Neutrophil (primary cell): ENCODE results near the gene SUMO2.
A peak's percentile ranks its signal among the peaks of the same experiment; 100 is the strongest.
"Not testable (repeated sequence)": the region's sequence is repeated elsewhere in the genome, so short reads cannot be mapped to it uniquely, and the experiment has no call there.

Source experiments
- H3K27ac ChIP-seq: fragments of 200-600 bp; sonication (generic); 2 replicates; pipeline ENCODE4 v1.5.1; 2016; ENCODE audit warnings: mild to moderate bottlenecking, moderate library complexity
- H3K27me3 ChIP-seq: fragments of 200-600 bp; sonication (generic); 2 replicates; pipeline ENCODE4 v1.6.0; 2016; ENCODE audit warnings: mild to moderate bottlenecking
- H3K36me3 ChIP-seq: fragments of 200-600 bp; sonication (generic); 2 replicates; pipeline ENCODE4 v1.5.1; 2017
- H3K4me1 ChIP-seq, 2 experiments: fragments of 200-600 bp in 1 of 2; sonication (generic) in 1 of 2; 1 replicate in 1 of 2; 2 replicates in 1 of 2; pipeline versions ENCODE4 v1.5.1 to v1.6.1; 2013 to 2016; ENCODE audit warnings: low read depth in 1 of 2, low read length in 1 of 2, mild to moderate bottlenecking in 1 of 2, moderate library complexity in 1 of 2; ENCODE audit not compliant: control insufficient read depth in 1 of 2, insufficient read depth in 1 of 2
- H3K4me3 ChIP-seq, 2 experiments: fragments of 200-600 bp in 1 of 2; sonication (generic) in 1 of 2; 1 replicate in 1 of 2; 2 replicates in 1 of 2; pipeline ENCODE4 v1.5.1; 2013 to 2016; ENCODE audit warnings: low read depth in 1 of 2, low read length in 1 of 2, mild to moderate bottlenecking in 1 of 2, moderate library complexity in 1 of 2
- H3K9me3 ChIP-seq: fragments of 200-600 bp; sonication (generic); 2 replicates; pipeline ENCODE4 v1.5.1; 2016
- TF ChIP-seq, protein P1 (sequence below): fragments of 200-600 bp; sonication (generic); IDR thresholded peaks from 2 replicates; pipeline ENCODE4 v1.5.1; 2016; ENCODE audit warnings: antibody characterized with exemption

SUMO2 gene

DNA sequence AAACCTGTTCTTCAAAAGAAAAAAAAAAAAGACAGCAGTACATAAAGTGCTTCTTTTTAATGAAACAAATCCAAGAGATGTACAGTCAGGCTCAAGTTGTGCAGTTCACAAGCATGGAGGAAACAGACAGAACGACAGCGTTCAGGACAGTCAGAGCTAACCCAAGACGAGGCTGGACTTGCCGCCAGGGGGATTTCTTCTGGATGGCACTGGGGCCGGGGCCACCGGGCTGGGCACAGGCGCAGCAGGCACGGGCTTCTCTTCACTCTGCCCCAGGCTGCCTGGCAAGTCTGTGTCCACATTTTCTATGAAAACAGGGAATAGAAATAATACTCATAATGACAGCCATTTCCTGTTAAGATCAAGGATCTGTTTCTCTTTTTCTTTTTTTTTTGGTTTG is 46.8 kb downstream of the SUMO2 start:
- Histone ChIP-seq H3K27ac (no peak overlapping the region), H3K4me3 (no peak overlapping the region), H3K27me3 (no peaks in the 10 kb centered on the region), H3K4me1 (peaks cover 14 to 20% of the 10 kb centered on the region in 2 experiments), H3K36me3 (peaks cover 47% of the 10 kb centered on the region), H3K9me3 (no peaks in the 10 kb centered on the region)
- TF ChIP-seq, protein P1, sequence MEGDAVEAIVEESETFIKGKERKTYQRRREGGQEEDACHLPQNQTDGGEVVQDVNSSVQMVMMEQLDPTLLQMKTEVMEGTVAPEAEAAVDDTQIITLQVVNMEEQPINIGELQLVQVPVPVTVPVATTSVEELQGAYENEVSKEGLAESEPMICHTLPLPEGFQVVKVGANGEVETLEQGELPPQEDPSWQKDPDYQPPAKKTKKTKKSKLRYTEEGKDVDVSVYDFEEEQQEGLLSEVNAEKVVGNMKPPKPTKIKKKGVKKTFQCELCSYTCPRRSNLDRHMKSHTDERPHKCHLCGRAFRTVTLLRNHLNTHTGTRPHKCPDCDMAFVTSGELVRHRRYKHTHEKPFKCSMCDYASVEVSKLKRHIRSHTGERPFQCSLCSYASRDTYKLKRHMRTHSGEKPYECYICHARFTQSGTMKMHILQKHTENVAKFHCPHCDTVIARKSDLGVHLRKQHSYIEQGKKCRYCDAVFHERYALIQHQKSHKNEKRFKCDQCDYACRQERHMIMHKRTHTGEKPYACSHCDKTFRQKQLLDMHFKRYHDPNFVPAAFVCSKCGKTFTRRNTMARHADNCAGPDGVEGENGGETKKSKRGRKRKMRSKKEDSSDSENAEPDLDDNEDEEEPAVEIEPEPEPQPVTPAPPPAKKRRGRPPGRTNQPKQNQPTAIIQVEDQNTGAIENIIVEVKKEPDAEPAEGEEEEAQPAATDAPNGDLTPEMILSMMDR, result no peak

DNA sequence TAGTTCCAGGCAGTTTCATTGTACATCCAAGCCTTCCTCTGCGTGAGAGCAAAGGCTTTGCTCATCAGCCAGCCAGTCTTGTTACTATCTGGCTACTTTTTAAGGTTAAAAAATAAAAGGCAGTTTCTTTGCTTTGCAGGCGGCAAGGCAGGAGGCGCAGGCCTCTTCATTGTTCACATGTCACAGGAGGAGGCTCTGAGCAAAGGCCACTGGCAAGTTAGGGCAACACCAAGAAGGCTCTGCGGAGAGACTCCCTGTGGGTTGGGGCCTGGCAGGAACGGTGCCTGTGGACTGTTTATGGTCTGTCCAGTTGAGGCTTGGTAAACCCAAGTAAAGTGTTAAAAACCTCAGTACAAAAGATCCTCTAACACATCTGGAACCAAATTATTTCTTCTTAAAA is 47.3 kb downstream of the SUMO2 start:
- no peak overlapping the region for H3K27ac ChIP-seq
- TF ChIP-seq, protein P1, result no peak
- H3K36me3 ChIP-seq, result peaks cover 44% of the 10 kb centered on the region

DNA sequence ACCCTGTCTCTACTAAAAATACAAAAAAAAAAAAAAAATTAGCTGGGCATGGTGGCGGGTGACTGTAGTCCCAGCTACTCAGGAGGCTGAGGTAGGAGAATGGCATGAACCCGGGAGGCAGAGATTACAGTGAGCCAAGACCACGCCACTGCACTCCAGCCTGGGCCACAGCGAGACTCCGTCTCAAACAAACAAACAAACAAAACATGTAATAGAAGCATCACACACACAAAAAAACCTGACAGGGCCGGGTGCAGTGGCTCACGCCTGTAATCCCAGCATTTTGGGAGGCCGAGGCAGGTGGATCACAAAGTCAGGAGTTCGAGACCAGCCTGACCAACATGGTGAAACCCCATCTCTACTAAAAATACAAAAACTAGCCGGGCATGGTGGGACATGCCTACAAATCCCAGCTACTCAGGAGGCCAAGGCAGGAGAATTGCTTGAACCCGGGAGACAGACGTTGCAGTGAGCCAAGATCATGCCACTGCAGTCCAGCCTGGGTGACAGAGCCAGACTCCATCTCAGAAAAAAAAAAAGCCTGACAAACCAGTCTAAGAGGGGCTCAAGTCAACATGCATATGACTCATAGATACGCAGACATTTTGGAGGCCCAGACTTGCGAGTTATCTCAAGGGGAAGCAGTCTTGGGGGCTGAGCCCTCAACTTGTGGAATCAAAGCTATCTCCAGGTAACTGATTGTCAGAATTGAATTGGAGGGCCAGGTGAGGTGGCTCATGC is 49.0 kb downstream of the SUMO2 start:
- H3K9me3 ChIP-seq, H3K27ac ChIP-seq, H3K27me3 ChIP-seq, H3K4me3 ChIP-seq: not testable (repeated sequence)
- H3K36me3 ChIP-seq, result peaks cover 42% of the 10 kb centered on the region
- peaks cover 18 to 26% of the 10 kb centered on the region in 2 experiments for H3K4me1 ChIP-seq

More for the DNA sequence above, 47.3 kb downstream of the SUMO2 start:
- Histone ChIP-seq H3K27me3 (no peaks in the 10 kb centered on the region), H3K4me3 (no peak overlapping the region), H3K4me1 (peaks cover 15 to 20% of the 10 kb centered on the region in 2 experiments), H3K9me3 (no peaks in the 10 kb centered on the region)

DNA sequence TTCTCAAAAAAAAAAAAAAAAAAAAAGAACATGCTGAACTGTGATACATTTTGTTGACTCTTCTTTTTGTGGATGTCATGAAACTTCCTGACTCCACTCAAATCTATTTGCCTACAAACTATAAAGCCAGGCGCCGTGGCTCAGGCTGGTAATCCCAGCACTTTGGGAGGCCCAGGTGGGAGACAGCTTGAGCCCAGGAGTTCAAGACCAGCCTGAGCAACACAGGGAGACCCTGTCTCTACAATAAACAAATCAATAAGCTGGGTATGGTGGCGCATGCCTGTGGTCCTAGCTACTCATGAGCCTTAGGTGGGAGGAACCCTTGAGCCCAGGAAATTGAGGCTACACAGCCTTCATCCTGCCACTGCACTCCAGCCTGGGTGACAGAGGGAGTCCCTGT is 49.8 kb downstream of the SUMO2 start:
- H3K27ac ChIP-seq, result no peak overlapping the region
- H3K9me3 ChIP-seq, result no peaks in the 10 kb centered on the region
- H3K27me3 ChIP-seq, result no peaks in the 10 kb centered on the region
- TF ChIP-seq, protein P1, result no peak
- H3K4me3 ChIP-seq, result no peak overlapping the region
- peaks cover 45% of the 10 kb centered on the region for H3K36me3 ChIP-seq
- peaks cover 18 to 26% of the 10 kb centered on the region in 2 experiments for H3K4me1 ChIP-seq

DNA sequence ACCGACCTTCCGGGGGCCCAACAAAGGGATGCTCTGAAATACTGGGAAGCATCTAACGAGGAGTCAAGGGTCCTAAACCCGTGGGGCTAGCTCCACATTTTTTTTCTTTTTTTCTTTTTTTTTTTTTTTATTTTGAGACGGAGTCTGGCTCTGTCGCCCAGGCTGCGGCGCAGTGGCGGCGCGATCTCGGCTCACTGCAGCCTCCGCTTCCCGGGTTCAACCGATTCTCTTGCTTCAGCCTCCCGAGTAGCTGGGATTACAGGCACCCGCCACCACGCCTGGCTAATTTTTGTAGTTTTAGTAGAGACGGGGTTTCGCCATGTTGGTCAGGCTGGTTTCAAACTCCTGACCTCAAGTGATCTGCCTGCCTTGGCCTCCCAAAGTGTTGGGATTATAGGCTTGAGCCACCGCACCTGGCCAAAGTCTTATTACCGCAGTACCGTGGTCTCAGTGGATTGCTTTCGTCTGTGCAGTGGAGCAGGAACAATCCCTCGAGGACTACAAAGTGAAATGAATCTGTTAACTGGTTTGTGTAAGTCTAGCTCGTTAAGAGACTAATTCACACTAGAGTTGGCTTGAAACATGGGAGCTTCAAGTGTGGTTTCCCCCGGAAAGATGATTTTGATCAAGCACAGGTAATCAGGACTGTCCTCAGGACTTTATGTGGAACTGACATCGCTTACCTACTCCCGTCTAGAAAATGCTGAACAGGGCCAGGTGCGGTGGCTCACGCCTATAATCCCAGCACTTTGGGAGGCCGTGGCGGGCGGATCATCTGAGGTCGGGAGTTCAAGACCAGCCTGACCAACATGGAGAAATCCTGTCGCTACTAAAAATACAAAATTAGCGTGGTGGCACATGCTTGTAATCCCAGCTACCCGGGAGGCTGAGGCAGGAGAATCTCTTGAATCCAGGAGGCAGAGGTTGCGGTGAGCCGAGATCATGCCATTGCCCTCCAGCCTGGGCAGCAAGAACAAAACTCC is 50.5 kb downstream of the SUMO2 start:
- H3K4me1 ChIP-seq, result peaks cover 18 to 26% of the 10 kb centered on the region in 2 experiments
- H3K4me3 ChIP-seq, result peak overlapping the region; percentile 72 to 93
- H3K9me3 ChIP-seq, H3K27me3 ChIP-seq: not testable (repeated sequence)
- peak overlapping the region; percentile 79 for H3K27ac ChIP-seq
- H3K36me3 ChIP-seq, result peaks cover 45% of the 10 kb centered on the region

DNA sequence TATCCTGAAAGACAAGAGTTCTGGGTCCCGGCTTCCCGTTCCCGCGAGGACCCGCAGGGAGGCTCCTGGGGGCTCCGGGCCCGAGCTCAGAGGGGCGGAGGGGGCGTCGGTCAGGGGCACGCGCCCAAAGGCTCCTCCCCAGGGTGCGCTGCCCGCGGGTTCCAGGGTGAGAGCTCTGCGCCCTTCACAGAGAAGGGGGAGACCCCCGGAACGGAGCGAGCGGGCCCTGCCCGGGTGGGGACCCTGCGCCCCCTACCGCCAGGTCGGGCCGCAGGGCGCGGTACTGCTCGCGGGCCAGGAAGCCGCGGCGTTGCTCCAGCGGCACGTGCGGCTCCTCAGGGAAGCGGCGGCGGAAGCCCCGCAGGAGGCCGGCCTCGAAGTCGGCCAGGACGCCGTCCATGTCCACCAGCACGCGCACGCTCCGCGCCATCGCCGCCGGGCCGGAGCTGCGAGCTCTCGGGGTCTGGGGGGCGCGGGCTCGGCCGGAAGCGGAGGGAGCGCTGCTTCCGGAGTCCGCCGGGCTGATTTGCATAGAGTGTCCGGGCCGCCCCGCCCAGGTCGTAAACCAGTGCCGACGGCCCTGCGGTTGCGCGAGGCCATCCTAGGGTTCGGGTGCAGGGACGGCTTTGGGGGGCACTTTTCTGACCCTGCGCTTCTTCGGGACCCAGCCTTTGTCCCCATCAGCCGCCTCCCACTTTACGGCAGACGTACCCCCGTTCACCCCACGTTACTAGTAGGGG is 51.3 kb downstream of the SUMO2 start, which contains the start of gene NT5C:
TSS of gene NT5C (minus strand) at position 465 of the 740 bp plus-strand sequence. CDS start at position 430, 35 bp downstream.
- TF ChIP-seq, protein P1, result peak; percentile 71

More for the DNA sequence above, 51.3 kb downstream of the SUMO2 start, which contains the start of gene NT5C:
- Histone ChIP-seq H3K4me1 (peaks cover 25 to 33% of the 10 kb centered on the region in 2 experiments), H3K27me3 (no peaks in the 10 kb centered on the region), H3K27ac (peak within 1 kb of the TSS; percentile 79), H3K36me3 (peaks cover 45% of the 10 kb centered on the region), H3K4me3 (peak within 1 kb of the TSS; percentile 72 to 93), H3K9me3 (no peaks in the 10 kb centered on the region)
